ENCODE measurements around the gene CLDN9. TPM values are rescaled to one million over a fixed set of nuclear protein-coding genes. Genes with fewer than 3 reads are reported as not detected.

Gene CLDN9
- total and polyA plus RNA-seq, 3 donors from 2014 or later = 0.34 to 0.39 (median 0.37) TPM

- H3K27ac ChIP-seq = no peak overlapping the region
- H3K4me1 ChIP-seq = peaks cover 21% of the 10 kb centered on the region
- intact Hi-C loops (cut with DNase I; ENCODE audit: low total_unique reads) = no loop called here
- WGBS, 2 donors = 1 to 3% methylated on average over 11 to 53 of the region's 68 CpGs
- no peak for TF ChIP-seq CTCF (IDR thresholded peaks at IDR 0.05)
- no peak for TF ChIP-seq POLR2A (IDR thresholded peaks at IDR 0.05)
- no peaks in the 10 kb centered on the region for H3K9me3 ChIP-seq
- peak; percentile 56 for DNase-seq
- H3K36me3 ChIP-seq (ENCODE audit: low read depth, missing control alignments) = no peaks in the 10 kb centered on the region
- H3K27me3 ChIP-seq = no peaks in the 10 kb centered on the region
- H3K4me3 ChIP-seq = peak overlapping the region; percentile 6 to 38
Measured at GRCh38 chr16:2964475-2965336, 48.0 kb upstream of the CLDN9 start.

- Histone ChIP-seq H3K36me3 (ENCODE audit: low read depth, missing control alignments) (no peaks in the 10 kb centered on the region), H3K4me1 (peaks cover 29% of the 10 kb centered on the region), H3K27me3 (no peaks in the 10 kb centered on the region), H3K9me3 (no peaks in the 10 kb centered on the region), H3K4me3 (no peak overlapping the region), H3K27ac (no peak overlapping the region)
- TF ChIP-seq CTCF (IDR thresholded peaks at IDR 0.05) (no peak), POLR2A (IDR thresholded peaks at IDR 0.05) (no peak)
- 25 to 42% methylated on average over 16 to 25 of the region's 39 CpGs for WGBS, 2 donors
- intact Hi-C loops (cut with DNase I; ENCODE audit: low total_unique reads) = no loop called here
- no peak for DNase-seq
Measured at GRCh38 chr16:2966043-2966807, 46.5 kb upstream of the CLDN9 start.

- Histone ChIP-seq H3K36me3 (ENCODE audit: low read depth, missing control alignments) (no peaks in the 10 kb centered on the region), H3K4me3 (peak overlapping the region in 1 of 2 donors; percentile 15), H3K9me3 (no peaks in the 10 kb centered on the region), H3K27me3 (no peaks in the 10 kb centered on the region), H3K27ac (no peak overlapping the region), H3K4me1 (peaks cover 29% of the 10 kb centered on the region)
- no peak for DNase-seq
- intact Hi-C loops (cut with DNase I; ENCODE audit: low total_unique reads) = no loop called here
- no peak for TF ChIP-seq CTCF (IDR thresholded peaks at IDR 0.05)
- TF ChIP-seq POLR2A (IDR thresholded peaks at IDR 0.05) = no peak
- 0% methylated on average over 12 of the region's 46 CpGs; no CpG with 5 or more reads in 1 of the 2 donors for whole genome bisulfite sequencing, 2 donors
Measured at GRCh38 chr16:2966808-2967191, 45.9 kb upstream of the CLDN9 start.

GRCh38 chr16:2967211-2967631 is 45.5 kb upstream of the CLDN9 start:
- intact Hi-C loops (cut with DNase I; ENCODE audit: low total_unique reads) = no loop called here
- 17 to 20% methylated on average over 2 to 20 of the region's 51 CpGs for WGBS, 2 donors
- TF ChIP-seq CTCF (IDR thresholded peaks at IDR 0.05) (no peak), POLR2A (IDR thresholded peaks at IDR 0.05) (no peak)
- DNase-seq = no peak
- H3K4me1 ChIP-seq = peaks cover 29% of the 10 kb centered on the region
- H3K27me3 ChIP-seq = no peaks in the 10 kb centered on the region
- no peaks in the 10 kb centered on the region for H3K36me3 ChIP-seq (ENCODE audit: low read depth, missing control alignments)
- no peaks in the 10 kb centered on the region for H3K9me3 ChIP-seq
- no peak overlapping the region for H3K27ac ChIP-seq
- H3K4me3 ChIP-seq = peak overlapping the region in 1 of 2 donors; percentile 15
